Lung (tissue), 12 donors: Measurements from ENCODE around the gene LRGUK. TPM values are rescaled to one million over a fixed set of nuclear protein-coding genes. Genes with fewer than 3 reads are reported as not detected.

Experiments used
- ATAC-seq: fragments of 200-7000 bp; cut with Tn5 transposase; one replicate; pipeline ENCODE4 v1.9.1; 2020; ENCODE audit warnings: moderate number of reproducible peaks; ENCODE audit not compliant: insufficient read depth, low FRiP score
- DNase-seq, 3 donors: peaks; one replicate each; pipeline ENCODE4 v3.0.0-alpha.2; 2013 to 2017
- H3K27ac ChIP-seq, 2 donors: one replicate each; pipeline ENCODE4 v1.5.1; 2013; ENCODE audit warnings: mild to moderate bottlenecking in 2 of 2, moderate library complexity in 2 of 2, control low read depth in 1 of 2, inconsistent platforms in 1 of 2, low read depth in 1 of 2, low read length in 1 of 2
- H3K27me3 ChIP-seq, 3 donors: one replicate each; pipeline ENCODE4 v1.5.1; 2013; ENCODE audit warnings: low read length in 2 of 3; ENCODE audit not compliant: control insufficient read depth in 3 of 3, insufficient read depth in 3 of 3
- H3K36me3 ChIP-seq, 4 donors: one replicate each; pipeline ENCODE4 v1.5.1; 2013; ENCODE audit warnings: low read length in 4 of 4, mild to moderate bottlenecking in 1 of 4, moderate library complexity in 1 of 4; ENCODE audit not compliant: control insufficient read depth in 4 of 4, insufficient read depth in 4 of 4
- H3K4me1 ChIP-seq, 5 donors: one replicate each; pipeline ENCODE4 v1.5.1; 2013; ENCODE audit warnings: low read length in 5 of 5, mild to moderate bottlenecking in 2 of 5, moderate library complexity in 1 of 5; ENCODE audit not compliant: control insufficient read depth in 5 of 5, insufficient read depth in 5 of 5
- H3K4me3 ChIP-seq: one replicate; pipeline ENCODE4 v1.5.1; 2013; ENCODE audit warnings: mild to moderate bottlenecking, control low read depth, moderate library complexity
- H3K9ac ChIP-seq, 2 donors: one replicate each; pipeline ENCODE4 v1.5.1; 2013; ENCODE audit warnings: low read length in 2 of 2, control low read depth in 1 of 2; ENCODE audit not compliant: insufficient read depth in 1 of 2
- H3K9me3 ChIP-seq, 4 donors: one replicate each; pipeline ENCODE4 v1.5.1; 2013; ENCODE audit warnings: low read length in 3 of 4, mild to moderate bottlenecking in 1 of 4, moderate library complexity in 1 of 4; ENCODE audit not compliant: control insufficient read depth in 4 of 4, insufficient read depth in 3 of 4
- WGBS, 2 donors: extraction: QIAGEN DNeasy Blood & Tissue Kit; methylation state at CpG; one replicate each; pipeline ENCODE4 v1.1.7; 2013; 5-methylcytosine and 5-hydroxymethylcytosine counted together
- polyA plus RNA-seq, 2 donors: library from polyadenylated mRNA; stranded (reverse); fragments of 200-250 nt; gene quantifications; one replicate each; pipeline ENCODE4 v1.2.1, GENCODE V29; 2013
- total RNA-seq, 2 donors: library from RNA; depleted of rRNA in 1 of 2; stranded (reverse); fragments of >200 nt in 1 of 2; gene quantifications; one replicate each; pipeline ENCODE4 v1.2.1, GENCODE V29; 2014 to 2021
- TF ChIP-seq, protein P1 (sequence below): IDR thresholded peaks from 2 replicates; pipeline ENCODE4 v1.5.1; 2012; ENCODE audit warnings: mild to moderate bottlenecking; ENCODE audit errors: control extremely low read depth, extremely low read depth
- donor health status: control.
- donor health status: control.
- donor health status: Bipolar disorder and iron deficiency.
- donor health status: healthy.
- donor health status: DM: yes; HTN: yes; CAD: no.

LRGUK gene
- total and polyA plus RNA-seq, 4 donors = 0.55 to 10.4 (median 2.5) TPM

- DNase-seq = no peak
- H3K36me3 ChIP-seq = no peaks in the 10 kb centered on the region
- no peak overlapping the region for H3K4me3 ChIP-seq
- no peak for ATAC-seq
- TF ChIP-seq, protein P1, sequence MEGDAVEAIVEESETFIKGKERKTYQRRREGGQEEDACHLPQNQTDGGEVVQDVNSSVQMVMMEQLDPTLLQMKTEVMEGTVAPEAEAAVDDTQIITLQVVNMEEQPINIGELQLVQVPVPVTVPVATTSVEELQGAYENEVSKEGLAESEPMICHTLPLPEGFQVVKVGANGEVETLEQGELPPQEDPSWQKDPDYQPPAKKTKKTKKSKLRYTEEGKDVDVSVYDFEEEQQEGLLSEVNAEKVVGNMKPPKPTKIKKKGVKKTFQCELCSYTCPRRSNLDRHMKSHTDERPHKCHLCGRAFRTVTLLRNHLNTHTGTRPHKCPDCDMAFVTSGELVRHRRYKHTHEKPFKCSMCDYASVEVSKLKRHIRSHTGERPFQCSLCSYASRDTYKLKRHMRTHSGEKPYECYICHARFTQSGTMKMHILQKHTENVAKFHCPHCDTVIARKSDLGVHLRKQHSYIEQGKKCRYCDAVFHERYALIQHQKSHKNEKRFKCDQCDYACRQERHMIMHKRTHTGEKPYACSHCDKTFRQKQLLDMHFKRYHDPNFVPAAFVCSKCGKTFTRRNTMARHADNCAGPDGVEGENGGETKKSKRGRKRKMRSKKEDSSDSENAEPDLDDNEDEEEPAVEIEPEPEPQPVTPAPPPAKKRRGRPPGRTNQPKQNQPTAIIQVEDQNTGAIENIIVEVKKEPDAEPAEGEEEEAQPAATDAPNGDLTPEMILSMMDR = no peak
- H3K27ac ChIP-seq = no peak overlapping the region
- 97 to 98% methylated on average over 8 of the region's 8 CpGs for WGBS, 2 donors
- H3K27me3 ChIP-seq = no peaks in the 10 kb centered on the region
- no peak overlapping the region for H3K9ac ChIP-seq
- no peaks in the 10 kb centered on the region for H3K4me1 ChIP-seq
- H3K9me3 ChIP-seq = peaks cover 0 to 4% (median 0%) of the 10 kb centered on the region in 4 donors
Observed at GRCh38 chr7:134210227-134210626, 83.1 kb downstream of the LRGUK start.

DNA sequence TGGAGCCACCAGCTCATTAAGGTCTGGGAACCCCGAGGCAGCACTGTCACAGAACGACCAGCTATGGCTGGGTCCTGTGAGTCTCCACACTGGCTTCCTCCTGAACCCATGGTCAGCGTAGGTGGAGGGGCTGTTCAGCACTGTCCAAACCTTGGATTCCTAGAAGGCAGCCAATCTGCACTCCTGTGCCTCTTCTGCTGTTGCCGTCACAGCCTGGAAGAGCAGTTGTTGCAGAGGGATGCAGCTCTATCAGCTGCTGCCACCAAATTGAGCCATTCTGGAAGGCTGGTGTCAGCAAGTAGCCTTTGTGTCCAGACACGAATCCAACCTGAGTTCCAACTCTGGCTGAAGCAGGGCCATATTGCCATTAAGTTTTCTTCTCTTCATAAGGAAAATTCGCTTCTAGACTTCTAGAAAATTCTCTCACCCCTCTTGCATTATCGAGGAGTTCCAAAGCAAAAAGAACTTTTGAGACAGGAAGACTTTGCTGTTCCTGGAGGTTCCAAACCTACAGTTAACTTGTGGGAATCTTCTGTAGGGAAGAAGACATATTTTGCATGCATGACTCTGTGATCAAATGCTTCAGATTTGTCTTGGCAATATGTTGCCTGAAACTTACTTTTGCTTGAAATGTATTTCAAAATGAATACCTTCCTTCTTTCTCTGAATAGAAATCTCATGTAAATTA, 84.0 kb downstream of the LRGUK start:
- no peaks in the 10 kb centered on the region for H3K27me3 ChIP-seq
- H3K27ac ChIP-seq = no peak overlapping the region
- H3K9ac ChIP-seq = no peak overlapping the region
- no peaks in the 10 kb centered on the region for H3K4me1 ChIP-seq
- H3K9me3 ChIP-seq = peaks cover 0 to 4% (median 0%) of the 10 kb centered on the region in 4 donors
- no peaks in the 10 kb centered on the region for H3K36me3 ChIP-seq
- H3K4me3 ChIP-seq = no peak overlapping the region
- ATAC-seq (no peak), DNase-seq (no peak)
- 91 to 92% methylated on average over 7 of the region's 7 CpGs for WGBS, 2 donors
- TF ChIP-seq, protein P1 = no peak

GRCh38 chr7:134211817-134212216, 84.7 kb downstream of the LRGUK start:
- DNase-seq (no peak), ATAC-seq (no peak)
- Histone ChIP-seq H3K27me3 (no peaks in the 10 kb centered on the region), H3K9ac (no peak overlapping the region), H3K4me1 (no peaks in the 10 kb centered on the region), H3K9me3 (peaks cover 0 to 4% (median 0%) of the 10 kb centered on the region in 4 donors), H3K36me3 (no peaks in the 10 kb centered on the region), H3K4me3 (no peak overlapping the region), H3K27ac (no peak overlapping the region)
- TF ChIP-seq, protein P1 = no peak
